Activated naive CD8-positive, alpha-beta T cell treated with anti-CD3 and anti-CD28 coated beads for 36 hours (primary cell): ENCODE measurements around the gene SLC28A1. TPM values are rescaled to one million over a fixed set of nuclear protein-coding genes. Genes with fewer than 3 reads are reported as not detected.

ENCODE experiments used
- DNase-seq: peaks from one replicate; pipeline ENCODE4 v3.0.0; 2021
- H3K27ac Mint-ChIP-seq: one replicate; pipeline ENCODE4 v1.8.0; 2022; ENCODE audit warnings: mild to moderate bottlenecking, moderate library complexity, mixed read lengths
- H3K27me3 Mint-ChIP-seq: one replicate; pipeline ENCODE4 v1.8.0; 2022; ENCODE audit warnings: mild to moderate bottlenecking, mixed read lengths
- H3K36me3 Mint-ChIP-seq: one replicate; pipeline ENCODE4 v1.8.0; 2021; ENCODE audit warnings: mild to moderate bottlenecking, mixed read lengths
- H3K4me1 Mint-ChIP-seq: one replicate; pipeline ENCODE4 v1.8.0; 2021; ENCODE audit warnings: mixed read lengths
- H3K4me3 Mint-ChIP-seq: one replicate; pipeline ENCODE4 v1.8.0; 2022; ENCODE audit warnings: mild to moderate bottlenecking, moderate library complexity, mixed read lengths
- H3K9me3 Mint-ChIP-seq: one replicate; pipeline ENCODE4 v1.8.0; 2022; ENCODE audit warnings: mixed read lengths
- total RNA-seq, 2 experiments: library from RNA; stranded (reverse); gene quantifications; one replicate each; pipeline ENCODE4 v1.2.3, GENCODE V29; 2021

SLC28A1 gene
- total RNA-seq, 2 experiments from 2014 or later, result not detected

DNA sequence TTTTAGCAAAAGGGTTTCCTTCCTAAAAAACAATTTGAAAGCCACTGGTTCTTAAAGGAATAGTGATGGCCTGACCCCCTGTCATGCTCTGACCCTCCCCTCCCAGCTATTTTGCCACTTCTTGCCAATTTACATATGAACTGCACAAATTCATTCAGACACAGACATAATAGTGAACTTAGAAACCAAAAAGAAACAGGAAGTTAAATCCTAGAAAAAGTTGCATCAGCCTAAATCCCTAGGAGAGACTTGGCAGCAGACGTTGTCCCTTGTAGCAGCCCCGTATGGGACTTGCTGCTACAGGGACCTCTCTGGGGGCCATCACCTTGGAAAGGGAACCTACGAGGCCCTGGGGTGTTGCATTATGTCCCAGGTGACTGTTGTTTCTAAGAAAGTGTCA is 82.9 kb downstream of the SLC28A1 start:
- Mint-ChIP-seq H3K4me3 (no peak overlapping the region), H3K27ac (no peak overlapping the region), H3K27me3 (no peaks in the 10 kb centered on the region), H3K4me1 (no peaks in the 10 kb centered on the region), H3K9me3 (no peaks in the 10 kb centered on the region), H3K36me3 (no peaks in the 10 kb centered on the region)
- DNase-seq, result no peak

- DNase-seq, result no peak
Measured at GRCh38 chr15:84968301-84968700, 83.8 kb downstream of the SLC28A1 start.

DNA sequence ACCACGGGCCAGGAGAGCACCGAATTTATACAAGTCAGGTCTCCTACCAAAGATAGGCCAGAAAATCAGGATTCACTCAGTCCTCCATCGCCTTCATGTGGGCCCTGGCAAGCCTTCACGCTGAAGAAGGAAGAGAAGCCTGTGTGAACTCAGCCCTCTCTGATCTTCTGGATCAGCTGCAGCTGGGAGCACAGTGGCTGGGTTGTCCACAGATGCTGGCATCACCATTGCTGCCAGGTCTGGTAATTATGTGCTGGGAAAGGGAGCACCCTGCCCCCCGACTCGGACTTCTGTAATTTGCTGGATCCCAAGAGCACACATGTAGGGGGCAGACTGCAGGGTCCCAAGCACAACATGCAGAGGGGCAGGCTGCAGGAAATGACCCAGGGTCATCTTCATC is 84.8 kb downstream of the SLC28A1 start:
- no peaks in the 10 kb centered on the region for H3K27me3 Mint-ChIP-seq
- no peak overlapping the region for H3K4me3 Mint-ChIP-seq
- no peaks in the 10 kb centered on the region for H3K36me3 Mint-ChIP-seq
- H3K27ac Mint-ChIP-seq, result no peak overlapping the region
- no peak for DNase-seq
- H3K4me1 Mint-ChIP-seq, result no peaks in the 10 kb centered on the region
- no peaks in the 10 kb centered on the region for H3K9me3 Mint-ChIP-seq

More at GRCh38 chr15:84968301-84968700, 83.8 kb downstream of the SLC28A1 start:
- H3K27ac Mint-ChIP-seq, result no peak overlapping the region
- no peaks in the 10 kb centered on the region for H3K36me3 Mint-ChIP-seq
- no peaks in the 10 kb centered on the region for H3K4me1 Mint-ChIP-seq
- H3K4me3 Mint-ChIP-seq, result no peak overlapping the region
- no peaks in the 10 kb centered on the region for H3K9me3 Mint-ChIP-seq
- no peaks in the 10 kb centered on the region for H3K27me3 Mint-ChIP-seq

- Mint-ChIP-seq H3K4me1 (no peaks in the 10 kb centered on the region), H3K9me3 (no peaks in the 10 kb centered on the region), H3K36me3 (no peaks in the 10 kb centered on the region), H3K27ac (no peak overlapping the region), H3K27me3 (no peaks in the 10 kb centered on the region), H3K4me3 (no peak overlapping the region)
- DNase-seq, result no peak
Measured at GRCh38 chr15:84970843-84971242, 86.4 kb downstream of the SLC28A1 start.

- no peaks in the 10 kb centered on the region for H3K36me3 Mint-ChIP-seq
- no peaks in the 10 kb centered on the region for H3K27me3 Mint-ChIP-seq
- no peaks in the 10 kb centered on the region for H3K4me1 Mint-ChIP-seq
- no peak overlapping the region for H3K27ac Mint-ChIP-seq
- H3K9me3 Mint-ChIP-seq, result no peaks in the 10 kb centered on the region
- DNase-seq, result no peak
- H3K4me3 Mint-ChIP-seq, result no peak overlapping the region
Measured at GRCh38 chr15:84973492-84974460, 89.3 kb downstream of the SLC28A1 start.

DNA sequence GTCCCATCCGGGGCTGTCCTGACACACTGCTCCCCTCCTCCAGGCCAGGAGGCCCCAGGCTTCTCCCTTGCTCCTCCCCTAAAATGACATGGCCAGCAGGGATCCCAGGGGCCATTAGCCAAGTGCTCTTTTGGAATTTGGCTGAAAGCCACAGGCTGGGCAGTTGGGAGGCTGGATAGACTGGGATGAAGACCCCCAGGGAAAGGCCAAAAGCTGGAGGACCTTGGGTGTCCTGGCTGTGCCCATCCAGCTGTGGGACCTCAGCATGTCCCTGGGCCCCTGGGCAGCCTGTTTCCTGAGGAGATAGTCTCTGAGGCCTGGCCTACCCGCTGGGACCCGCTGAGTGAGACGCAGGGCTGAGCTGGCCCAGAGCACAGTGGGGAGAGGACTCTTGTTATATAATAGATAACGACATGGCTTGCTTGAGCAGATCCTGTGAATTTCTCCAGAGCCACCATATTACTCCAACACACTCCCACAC is 91.4 kb downstream of the SLC28A1 start:
- no peak for DNase-seq
- H3K9me3 Mint-ChIP-seq, result no peaks in the 10 kb centered on the region
- no peak overlapping the region for H3K4me3 Mint-ChIP-seq
- peaks cover 5% of the 10 kb centered on the region for H3K27me3 Mint-ChIP-seq
- H3K4me1 Mint-ChIP-seq, result peaks cover 9% of the 10 kb centered on the region
- no peak overlapping the region for H3K27ac Mint-ChIP-seq
- no peaks in the 10 kb centered on the region for H3K36me3 Mint-ChIP-seq

GRCh38 chr15:84976746-84977345 is 92.4 kb downstream of the SLC28A1 start:
- H3K9me3 Mint-ChIP-seq, result no peaks in the 10 kb centered on the region
- H3K4me3 Mint-ChIP-seq, result no peak overlapping the region
- DNase-seq, result no peak
- H3K4me1 Mint-ChIP-seq, result peaks cover 9% of the 10 kb centered on the region
- peaks cover 5% of the 10 kb centered on the region for H3K27me3 Mint-ChIP-seq
- H3K36me3 Mint-ChIP-seq, result no peaks in the 10 kb centered on the region
- no peak overlapping the region for H3K27ac Mint-ChIP-seq

- no peak overlapping the region for H3K27ac Mint-ChIP-seq
- peak overlapping the region; percentile 84 for H3K4me3 Mint-ChIP-seq
- peaks cover 32% of the 10 kb centered on the region for H3K4me1 Mint-ChIP-seq
- H3K36me3 Mint-ChIP-seq, result no peaks in the 10 kb centered on the region
- peaks cover 5% of the 10 kb centered on the region for H3K27me3 Mint-ChIP-seq
- no peak for DNase-seq
- no peaks in the 10 kb centered on the region for H3K9me3 Mint-ChIP-seq
Measured at GRCh38 chr15:84979651-84980050, 95.2 kb downstream of the SLC28A1 start.

- Mint-ChIP-seq H3K4me3 (peak overlapping the region; percentile 84), H3K36me3 (no peaks in the 10 kb centered on the region), H3K27me3 (peaks cover 5% of the 10 kb centered on the region), H3K27ac (peak overlapping the region; percentile 89), H3K4me1 (peaks cover 39% of the 10 kb centered on the region), H3K9me3 (no peaks in the 10 kb centered on the region)
- DNase-seq, result peak; percentile 87
Measured at GRCh38 chr15:84980196-84981053, 96.0 kb downstream of the SLC28A1 start.

DNA sequence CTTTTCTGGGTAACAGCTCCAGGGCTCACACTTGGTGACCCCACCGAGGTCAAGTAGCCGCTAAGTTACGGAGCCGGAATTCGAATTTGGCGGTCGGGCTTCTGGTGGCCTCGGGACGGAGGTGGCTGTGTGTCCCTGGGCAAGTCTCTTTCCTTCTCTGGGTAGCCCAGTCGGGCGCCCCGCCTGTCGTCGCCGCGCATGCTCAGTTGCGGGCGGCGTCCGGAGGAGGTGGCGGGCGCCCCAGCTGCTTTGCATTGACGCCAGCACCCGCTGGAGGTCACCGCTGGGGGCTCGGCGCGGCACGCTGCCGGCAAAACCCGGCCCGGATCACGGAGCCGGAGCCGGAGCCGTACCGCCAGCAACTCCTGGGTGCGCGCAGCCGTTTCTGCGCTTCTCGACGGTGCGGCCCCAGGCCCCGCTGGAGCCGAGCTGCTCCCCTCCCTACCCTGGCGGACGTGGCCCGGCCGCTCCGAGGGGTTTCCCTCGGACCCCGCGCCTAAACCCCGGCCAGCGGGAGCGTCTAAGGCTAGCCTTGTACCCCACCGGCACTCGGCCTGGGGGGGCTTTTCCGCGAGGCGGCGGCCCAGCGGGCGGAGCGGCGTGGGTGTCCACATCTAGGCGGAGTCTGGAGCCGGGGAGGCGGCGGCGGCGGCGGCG is 96.7 kb downstream of the SLC28A1 start:
- Mint-ChIP-seq H3K4me3 (peak overlapping the region; percentile 84), H3K27me3 (peaks cover 5% of the 10 kb centered on the region), H3K36me3 (no peaks in the 10 kb centered on the region), H3K4me1 (peaks cover 44% of the 10 kb centered on the region), H3K9me3 (no peaks in the 10 kb centered on the region), H3K27ac (peak overlapping the region; percentile 89)
- peak; percentile 98 for DNase-seq

DNA sequence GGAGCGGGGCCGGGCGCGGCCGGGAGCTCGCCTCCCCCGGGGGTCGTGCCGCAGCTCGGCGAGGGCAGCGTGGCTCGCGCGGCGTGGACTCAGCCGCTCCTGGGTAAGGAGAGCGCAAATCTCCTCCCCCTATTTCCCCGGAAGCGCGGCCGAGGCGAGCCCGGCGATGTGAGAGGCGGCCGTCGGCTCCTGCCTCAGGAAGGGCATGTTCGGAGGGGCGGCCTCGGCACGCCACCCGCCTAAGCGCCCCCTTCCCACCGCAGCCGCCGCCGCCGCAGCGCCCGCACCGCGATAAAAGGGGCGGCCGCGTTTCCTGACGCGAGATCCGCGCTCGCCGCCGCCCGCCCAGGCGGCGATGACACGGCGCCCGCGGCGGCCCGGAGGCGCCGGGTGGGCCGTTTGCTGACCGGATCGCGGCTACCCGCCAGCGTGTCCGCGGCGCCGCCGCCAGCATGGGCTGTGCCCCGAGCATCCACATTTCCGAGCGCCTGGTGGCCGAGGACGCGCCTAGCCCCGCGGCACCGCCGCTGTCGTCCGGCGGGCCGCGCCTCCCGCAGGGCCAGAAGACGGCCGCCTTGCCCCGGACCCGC is 97.3 kb downstream of the SLC28A1 start, which contains the start of gene PDE8A:
Gene PDE8A (plus strand): TSS at position 146 of the 590 bp plus-strand sequence. CDS start 307 bp downstream, at position 453.
- DNase-seq, result peak; percentile 66
- peaks cover 5% of the 10 kb centered on the region for H3K27me3 Mint-ChIP-seq
- H3K9me3 Mint-ChIP-seq, result no peaks in the 10 kb centered on the region
- H3K4me1 Mint-ChIP-seq, result peaks cover 50% of the 10 kb centered on the region
- H3K4me3 Mint-ChIP-seq, result peak within 1 kb of the TSS; percentile 96
- no peaks in the 10 kb centered on the region for H3K36me3 Mint-ChIP-seq
- H3K27ac Mint-ChIP-seq, result peak within 1 kb of the TSS; percentile 97

DNA sequence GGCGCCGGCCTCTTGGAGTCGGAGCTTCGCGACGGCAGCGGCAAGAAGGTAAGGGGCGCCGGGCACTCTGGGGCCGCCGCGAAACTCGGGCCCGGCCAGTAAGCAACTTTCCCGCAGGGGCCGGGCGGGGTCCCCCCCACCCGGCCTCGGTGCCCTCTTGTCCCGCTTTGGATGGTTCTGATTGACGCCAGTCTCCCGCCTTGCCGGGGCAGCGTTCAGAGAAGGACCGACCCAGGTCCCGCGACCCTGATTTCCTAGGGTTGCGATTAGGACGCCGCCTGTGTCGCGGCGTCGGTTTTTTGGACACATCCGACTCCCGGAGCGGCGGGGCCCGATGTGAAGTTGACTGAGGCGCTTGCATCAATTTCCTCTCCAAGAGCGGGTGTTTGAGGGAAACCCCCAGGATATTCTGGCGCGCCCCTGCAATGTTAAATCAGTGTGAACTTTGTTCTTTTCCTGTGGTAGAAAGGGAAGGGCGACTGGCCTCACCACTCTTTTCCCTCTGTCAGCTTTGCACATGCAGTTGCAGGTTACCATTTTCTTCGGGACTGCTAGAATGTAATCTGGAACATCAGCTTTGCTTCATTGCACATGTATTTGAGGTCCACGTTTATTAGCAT is 97.9 kb downstream of the SLC28A1 start:
- Mint-ChIP-seq H3K4me3 (peak overlapping the region; percentile 96), H3K9me3 (no peaks in the 10 kb centered on the region), H3K27me3 (peaks cover 5% of the 10 kb centered on the region), H3K36me3 (no peaks in the 10 kb centered on the region), H3K4me1 (peaks cover 54% of the 10 kb centered on the region), H3K27ac (peak overlapping the region; percentile 97)
- DNase-seq, result peak; percentile 68

DNA sequence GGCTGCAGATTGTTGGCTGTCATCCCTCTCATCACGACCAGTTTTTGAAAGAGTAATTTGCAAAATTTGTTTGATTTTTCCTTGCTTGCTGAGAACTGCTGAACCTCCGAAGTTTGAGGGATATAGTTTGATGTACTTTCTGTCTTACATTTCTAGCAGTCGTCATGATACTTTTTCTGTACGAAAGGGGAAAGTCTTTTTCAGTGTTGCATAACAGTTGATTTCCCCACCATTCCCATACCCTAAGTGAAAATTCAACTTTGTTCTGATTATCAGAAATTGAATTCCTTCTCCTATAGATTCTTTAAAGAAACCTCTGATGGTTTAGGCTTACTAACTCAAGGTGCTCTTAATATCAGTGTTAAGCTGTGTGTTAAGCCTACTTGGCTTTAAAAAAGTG is 98.8 kb downstream of the SLC28A1 start:
- Mint-ChIP-seq H3K4me3 (peak overlapping the region; percentile 96), H3K9me3 (no peaks in the 10 kb centered on the region), H3K36me3 (peaks cover under 1% of the 10 kb centered on the region), H3K4me1 (peaks cover 59% of the 10 kb centered on the region), H3K27ac (peak overlapping the region; percentile 97), H3K27me3 (peaks cover 5% of the 10 kb centered on the region)
- no peak for DNase-seq
